ENCODE data around the gene ANKRD17.

ANKRD17 gene

GRCh38 chr4:73277201-73277600 lies 18.6 kb upstream of the ANKRD17 start:
- no peak for TF ChIP-seq CTCF (IDR thresholded peaks at IDR 0.05)

- no peak for TF ChIP-seq CTCF (IDR thresholded peaks at IDR 0.05)
These were observed 16.7 kb upstream of the ANKRD17 start for GRCh38 chr4:73275318-73275654.

GRCh38 chr4:73272816-73273215 lies 14.2 kb upstream of the ANKRD17 start:
- no peak for TF ChIP-seq CTCF (IDR thresholded peaks at IDR 0.05)

- no peak for TF ChIP-seq CTCF (IDR thresholded peaks at IDR 0.05)
These were observed 8.5 kb upstream of the ANKRD17 start for GRCh38 chr4:73267050-73267449.

- TF ChIP-seq CTCF (IDR thresholded peaks at IDR 0.05): no peak
These were observed 1.0 kb upstream of the ANKRD17 start for GRCh38 chr4:73259571-73260090.

GRCh38 chr4:73258436-73258685 lies 237 bp downstream of the ANKRD17 start:
- TF ChIP-seq CTCF (IDR thresholded peaks at IDR 0.05): peak; percentile 45

GRCh38 chr4:73257651-73258435 lies 755 bp downstream of the ANKRD17 start:
- TF ChIP-seq CTCF (IDR thresholded peaks at IDR 0.05): no peak

GRCh38 chr4:73257234-73257633 lies 1.4 kb downstream of the ANKRD17 start:
- peak; percentile 69 for TF ChIP-seq CTCF (IDR thresholded peaks at IDR 0.05)
